GM12865 (cell line): ENCODE measurements around the gene EIF2AK3.
A peak's percentile ranks its signal among the peaks of the same experiment; 100 is the strongest.

Experiments
- DNase-seq: peaks from one replicate; pipeline ENCODE4 v3.0.0; 2010; ENCODE audit warnings: low read depth
- H3K4me3 ChIP-seq: 2 replicates; pipeline ENCODE4 v1.5.1; 2011; ENCODE audit warnings: mild to moderate bottlenecking, low read depth, low read length, control low read depth
- TF ChIP-seq, protein P1 (sequence below): IDR thresholded peaks from 2 replicates; pipeline ENCODE4 v1.5.1; 2011; ENCODE audit warnings: low read length, control low read depth, low read depth, inconsistent platforms; ENCODE audit not compliant: insufficient read depth; ENCODE audit errors: missing control alignments

EIF2AK3 gene

DNA sequence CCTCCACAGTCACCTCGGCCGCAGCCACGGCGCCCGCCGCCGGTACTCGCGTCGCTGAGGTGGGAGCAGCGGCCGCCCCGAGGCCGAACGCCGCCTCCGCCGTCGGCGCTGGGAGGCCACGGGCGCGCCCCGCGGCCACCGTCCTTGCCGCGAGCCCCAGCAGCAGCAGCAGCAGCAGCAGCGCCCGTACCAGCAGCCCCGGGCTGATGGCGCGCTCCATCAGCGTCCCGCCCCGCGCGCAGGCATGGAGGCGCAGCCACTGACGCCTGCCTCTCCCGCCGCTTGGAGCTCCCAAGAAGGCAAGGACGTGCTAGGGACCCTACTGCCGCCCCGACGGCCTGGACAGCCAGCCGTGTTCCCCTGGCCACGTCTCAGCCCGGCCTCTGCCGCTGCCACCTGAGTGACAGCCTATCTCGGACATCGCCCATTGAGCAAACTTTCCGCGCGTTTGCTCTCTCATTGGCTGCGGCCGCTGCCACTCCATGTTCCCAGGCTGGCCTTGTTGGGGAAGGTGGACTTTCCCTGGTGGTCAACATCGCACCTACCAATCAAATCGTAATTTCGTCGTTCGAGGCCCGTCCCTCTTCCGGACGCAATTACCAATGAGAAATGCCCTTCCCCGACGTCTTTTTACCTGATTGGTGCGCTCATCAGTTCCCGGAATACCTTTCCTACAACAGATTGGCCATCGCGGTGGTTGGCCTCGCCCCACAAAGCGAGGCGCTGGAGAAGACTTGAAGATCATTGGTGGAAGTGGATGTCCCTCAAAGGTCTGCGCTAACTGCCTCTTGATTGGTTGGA is at the start of gene EIF2AK3:
EIF2AK3 (minus strand) TSS at position 410 of the 801 bp plus-strand sequence; CDS start at position 220, 190 bp downstream.
- peak within 1 kb of the TSS; percentile 98 for H3K4me3 ChIP-seq
- TF ChIP-seq, protein P1, sequence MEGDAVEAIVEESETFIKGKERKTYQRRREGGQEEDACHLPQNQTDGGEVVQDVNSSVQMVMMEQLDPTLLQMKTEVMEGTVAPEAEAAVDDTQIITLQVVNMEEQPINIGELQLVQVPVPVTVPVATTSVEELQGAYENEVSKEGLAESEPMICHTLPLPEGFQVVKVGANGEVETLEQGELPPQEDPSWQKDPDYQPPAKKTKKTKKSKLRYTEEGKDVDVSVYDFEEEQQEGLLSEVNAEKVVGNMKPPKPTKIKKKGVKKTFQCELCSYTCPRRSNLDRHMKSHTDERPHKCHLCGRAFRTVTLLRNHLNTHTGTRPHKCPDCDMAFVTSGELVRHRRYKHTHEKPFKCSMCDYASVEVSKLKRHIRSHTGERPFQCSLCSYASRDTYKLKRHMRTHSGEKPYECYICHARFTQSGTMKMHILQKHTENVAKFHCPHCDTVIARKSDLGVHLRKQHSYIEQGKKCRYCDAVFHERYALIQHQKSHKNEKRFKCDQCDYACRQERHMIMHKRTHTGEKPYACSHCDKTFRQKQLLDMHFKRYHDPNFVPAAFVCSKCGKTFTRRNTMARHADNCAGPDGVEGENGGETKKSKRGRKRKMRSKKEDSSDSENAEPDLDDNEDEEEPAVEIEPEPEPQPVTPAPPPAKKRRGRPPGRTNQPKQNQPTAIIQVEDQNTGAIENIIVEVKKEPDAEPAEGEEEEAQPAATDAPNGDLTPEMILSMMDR: no peak
- peak; percentile 100 for DNase-seq

DNA sequence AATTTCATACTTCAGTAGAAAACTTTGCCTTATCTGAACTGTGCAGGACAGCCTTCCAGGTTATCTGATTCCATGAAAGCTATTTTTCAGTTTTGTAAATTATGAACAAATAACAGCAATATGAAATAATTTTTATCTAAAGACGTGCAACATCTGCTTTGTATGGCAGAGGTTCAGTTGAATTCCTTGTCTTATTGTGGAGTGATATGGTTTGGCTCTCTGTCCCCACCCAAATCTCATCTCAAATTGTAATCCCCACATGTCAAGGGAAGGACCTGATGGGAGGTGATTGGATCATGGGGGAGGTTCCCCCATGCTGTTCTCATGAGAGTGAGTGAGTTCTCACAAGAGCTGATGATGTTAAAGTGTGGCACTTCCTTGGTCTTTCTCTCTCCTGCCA is 46.1 kb upstream of the EIF2AK3 start:
- no peak overlapping the region for H3K4me3 ChIP-seq
- DNase-seq: no peak
- TF ChIP-seq, protein P1: no peak

DNA sequence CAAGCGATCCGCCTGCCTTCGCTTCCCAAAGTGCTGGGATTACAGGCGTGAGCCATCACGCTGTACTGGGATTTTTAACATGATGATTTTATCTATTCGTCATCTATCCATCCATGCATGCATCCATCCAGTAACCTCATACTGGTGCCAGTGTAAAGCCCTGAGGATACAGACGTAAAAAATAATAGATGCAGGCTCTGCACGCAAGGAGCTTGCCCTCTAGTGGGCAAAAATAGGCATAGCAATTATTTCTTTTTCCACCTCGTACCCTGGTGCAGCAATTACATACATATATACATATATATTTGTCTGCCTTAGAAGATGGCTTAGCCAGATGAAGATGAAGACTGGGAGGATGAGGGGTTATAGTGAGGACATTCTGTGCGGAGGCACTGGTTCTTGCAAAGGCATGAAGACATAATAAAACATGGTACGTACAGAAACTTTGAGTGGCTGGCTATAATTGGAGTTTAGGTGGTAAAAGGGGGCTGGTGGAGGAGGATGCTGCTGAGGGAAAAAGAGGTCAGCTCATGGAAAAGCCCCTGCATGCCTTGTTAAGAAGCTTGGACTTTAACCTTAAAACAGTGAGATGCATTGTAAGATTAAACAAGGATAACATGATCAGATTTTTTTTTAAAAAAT is 44.6 kb upstream of the EIF2AK3 start:
- H3K4me3 ChIP-seq: no peak overlapping the region
- TF ChIP-seq, protein P1: peak; percentile 76

DNA sequence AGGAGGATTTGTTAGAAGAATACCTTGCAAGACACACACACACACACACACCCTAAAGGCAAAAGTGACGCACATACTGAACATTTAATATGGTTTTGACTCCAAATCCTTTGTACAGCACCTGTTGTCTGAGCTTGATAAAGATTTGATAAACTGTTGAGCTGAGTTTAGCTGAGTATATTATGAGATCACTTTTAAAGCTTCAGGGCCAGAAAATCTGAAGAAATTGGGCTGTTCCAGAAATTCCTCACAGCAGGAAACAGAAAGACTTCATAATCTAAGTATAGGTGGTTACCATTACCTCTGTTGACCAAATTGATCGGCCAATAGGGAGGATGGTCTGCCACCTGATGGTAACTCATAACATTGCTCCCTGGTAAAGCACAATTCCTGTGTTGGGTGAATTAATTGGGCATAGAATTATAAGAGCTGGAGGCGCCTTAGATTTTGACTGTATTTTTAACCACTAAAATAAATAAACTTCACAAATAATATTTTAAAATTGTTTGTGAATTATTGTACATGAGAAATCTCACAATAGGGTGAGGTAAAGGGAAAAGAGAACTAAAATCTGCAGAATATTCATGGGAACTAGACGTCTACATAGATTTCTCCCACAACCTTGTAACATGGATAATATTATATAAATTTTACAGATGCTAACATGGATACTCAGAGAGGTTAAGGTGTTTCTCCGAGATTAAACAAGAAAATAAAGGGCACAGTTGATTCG is 42.4 kb upstream of the EIF2AK3 start:
- no peak overlapping the region for H3K4me3 ChIP-seq
- TF ChIP-seq, protein P1: peak; percentile 61
- DNase-seq: peak; percentile 72

More for the DNA sequence above, 44.6 kb upstream of the EIF2AK3 start:
- peak; percentile 61 for DNase-seq

DNA sequence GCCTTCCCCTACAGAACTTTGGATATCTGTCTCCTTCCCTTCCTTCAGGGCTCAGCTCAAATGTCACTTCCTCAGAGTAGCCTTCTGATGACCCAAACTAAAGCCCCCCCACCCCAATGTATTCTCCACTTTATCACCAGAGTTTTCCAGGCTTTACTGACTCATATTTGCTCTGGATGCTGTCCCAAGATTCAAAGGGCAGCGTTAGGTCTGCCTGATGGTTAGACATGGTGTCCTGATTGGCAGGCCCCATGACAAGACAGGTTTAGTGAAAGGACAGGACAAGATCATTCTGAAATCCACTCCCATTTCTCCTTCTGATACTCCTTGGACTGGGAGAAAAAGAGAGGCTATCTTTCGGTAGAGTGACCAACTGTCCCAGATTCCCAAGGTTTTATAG is 41.6 kb upstream of the EIF2AK3 start:
- no peak for DNase-seq
- TF ChIP-seq, protein P1: no peak

DNA sequence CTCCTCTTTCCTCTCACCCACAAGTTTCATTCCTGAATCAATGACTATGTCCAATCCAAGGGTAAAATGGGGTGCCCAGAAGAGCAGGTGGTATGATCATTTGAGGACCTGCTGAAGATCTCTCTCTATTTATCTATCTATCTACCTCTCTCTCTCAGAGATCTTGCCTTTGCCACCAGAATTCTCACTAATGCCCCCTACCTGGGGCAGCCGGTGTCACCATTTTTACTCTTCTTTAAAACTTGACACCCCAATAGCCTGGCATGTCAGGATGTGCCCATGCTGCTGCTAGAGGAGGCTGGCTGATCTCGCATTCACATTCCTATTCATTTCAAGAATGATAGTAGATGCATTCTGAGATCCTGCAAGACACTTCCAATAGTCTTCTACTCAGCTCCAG is 40.0 kb upstream of the EIF2AK3 start:
- TF ChIP-seq, protein P1: no peak
- DNase-seq: no peak
- no peak overlapping the region for H3K4me3 ChIP-seq

More for the DNA sequence above, 41.6 kb upstream of the EIF2AK3 start:
- no peak overlapping the region for H3K4me3 ChIP-seq
